SK-N-SH treated with all-trans-retinoic acid at 6 μM for 48 hours (cell line): ENCODE data around the gene BNC2.

Source experiments
- ATAC-seq: fragments of 200-7000 bp; cut with Tn5 transposase; 3 replicates; pipeline ENCODE4 v1.9.1; 2020; ENCODE audit warnings: mild to moderate bottlenecking, moderate library complexity
- ARNTL ChIP-seq: fragments of 450-650 bp; formaldehyde crosslinking; IDR thresholded peaks from 2 replicates; pipeline ENCODE4 v1.5.0; 2020; ENCODE audit warnings: low read depth, mild to moderate bottlenecking, moderate library complexity, borderline replicate concordance
- BACH2 ChIP-seq: fragments of 250-450 bp; sonication (Bioruptor Pico); IDR thresholded peaks from 2 replicates; pipeline ENCODE4 v1.9.0; 2021; ENCODE audit warnings: mild to moderate bottlenecking, borderline replicate concordance
- CSDC2 ChIP-seq: fragments of 250-450 bp; sonication (Bioruptor Pico); IDR thresholded peaks from 2 replicates; pipeline ENCODE4 v1.5.0; 2020; ENCODE audit warnings: mild to moderate bottlenecking, moderate library complexity
- CSRNP3 ChIP-seq: fragments of 250-450 bp; sonication (Bioruptor Pico); IDR thresholded peaks from 2 replicates; pipeline ENCODE4 v1.5.1; 2021; ENCODE audit warnings: mild to moderate bottlenecking, moderate library complexity
- ESRRG ChIP-seq: fragments of 250-450 bp; sonication (Bioruptor Pico); IDR thresholded peaks from 2 replicates; pipeline ENCODE4 v1.6.1; 2021; ENCODE audit warnings: mild to moderate bottlenecking
- GLIS3 ChIP-seq: fragments of 250-450 bp; sonication (Bioruptor Pico); IDR thresholded peaks from 2 replicates; pipeline ENCODE4 v1.5.0; 2020; ENCODE audit warnings: mild to moderate bottlenecking, moderate library complexity
- ISL1 ChIP-seq: fragments of 250-450 bp; sonication (Bioruptor Pico); IDR thresholded peaks from 2 replicates; pipeline ENCODE4 v2.1.2; 2022; ENCODE audit warnings: mild to moderate bottlenecking, moderate library complexity
- OSR1 ChIP-seq: fragments of 250-450 bp; sonication (Bioruptor Pico); IDR thresholded peaks from 2 replicates; pipeline ENCODE4 v1.8.0; 2022; ENCODE audit warnings: moderate library complexity, mild to moderate bottlenecking, inconsistent platforms
- PATZ1 ChIP-seq: fragments of 250-450 bp; sonication (Bioruptor Pico); IDR thresholded peaks from 2 replicates; pipeline ENCODE4 v1.8.0; 2020; ENCODE audit warnings: mild to moderate bottlenecking, moderate library complexity, borderline replicate concordance
- PPARA ChIP-seq: fragments of 250-450 bp; sonication (Bioruptor Pico); IDR thresholded peaks from 2 replicates; pipeline ENCODE4 v1.5.0; 2020; ENCODE audit warnings: mild to moderate bottlenecking, borderline replicate concordance
- SNAI2 ChIP-seq: fragments of 250-450 bp; sonication (Bioruptor Pico); IDR thresholded peaks from 2 replicates; pipeline ENCODE4 v1.5.0; 2020; ENCODE audit warnings: mild to moderate bottlenecking, moderate library complexity
- TCF4 ChIP-seq: fragments of 250-450 bp; sonication (Bioruptor Pico); IDR thresholded peaks from 2 replicates; pipeline ENCODE4 v1.8.0; 2021; ENCODE audit warnings: mild to moderate bottlenecking, moderate library complexity, borderline replicate concordance
- TOX ChIP-seq: fragments of 250-450 bp; sonication (Bioruptor Pico); IDR thresholded peaks from 2 replicates; pipeline ENCODE4 v1.8.0; 2021; ENCODE audit warnings: mild to moderate bottlenecking, moderate library complexity, borderline replicate concordance
- TSHZ2 ChIP-seq: fragments of 250-450 bp; sonication (Bioruptor Pico); IDR thresholded peaks from 2 replicates; pipeline ENCODE4 v1.5.0; 2020; ENCODE audit warnings: mild to moderate bottlenecking, moderate library complexity
- ZC3H10 ChIP-seq: fragments of 250-450 bp; sonication (Bioruptor Pico); IDR thresholded peaks from 2 replicates; pipeline ENCODE4 v1.5.1; 2021; ENCODE audit warnings: mild to moderate bottlenecking, moderate library complexity
- ZFP3 ChIP-seq: fragments of 250-450 bp; sonication (Bioruptor Pico); IDR thresholded peaks from 2 replicates; pipeline ENCODE4 v1.5.0; 2020; ENCODE audit warnings: mild to moderate bottlenecking, moderate library complexity
- ZNF565 ChIP-seq: fragments of 450-650 bp; formaldehyde crosslinking; conservative IDR thresholded peaks from 2 replicates; pipeline ENCODE4 v1.5.0; 2020; ENCODE audit warnings: low read depth, mild to moderate bottlenecking, moderate library complexity
- ZNF70 ChIP-seq: fragments of 450-650 bp; formaldehyde crosslinking; IDR thresholded peaks from 2 replicates; pipeline ENCODE4 v1.5.0; 2020; ENCODE audit warnings: mild to moderate bottlenecking, moderate library complexity
- ZNF8 ChIP-seq: fragments of 450-650 bp; formaldehyde crosslinking; IDR thresholded peaks from 2 replicates; pipeline ENCODE4 v1.5.0; 2020; ENCODE audit warnings: mild to moderate bottlenecking, moderate library complexity
- TF ChIP-seq, protein P1 (sequence below): fragments of 250-450 bp; sonication (Bioruptor Pico); IDR thresholded peaks from 2 replicates; pipeline ENCODE4 v1.5.1; 2020; ENCODE audit warnings: low read depth, mild to moderate bottlenecking, moderate library complexity

The BNC2 gene

DNA sequence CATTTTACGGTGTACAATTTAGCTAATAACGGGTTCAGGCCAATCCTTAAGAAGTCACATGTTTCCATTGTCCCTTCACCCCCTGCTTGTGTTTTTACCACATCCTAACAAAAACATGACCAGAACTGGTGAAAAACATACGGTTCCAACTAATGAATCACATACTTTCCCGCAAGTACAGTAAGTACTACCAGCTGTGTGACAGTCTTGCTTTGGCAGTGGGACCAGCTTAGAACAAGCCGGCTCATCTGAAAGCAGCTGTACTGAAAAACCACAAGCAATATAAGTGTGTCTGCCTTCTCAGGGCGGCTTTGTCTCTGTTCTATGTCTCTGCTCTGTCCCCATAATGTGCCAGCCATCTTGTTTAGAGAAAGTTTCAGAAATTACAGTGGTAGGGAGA is 242.5 kb downstream of the BNC2 start:
- peak; percentile 77 for ATAC-seq

GRCh38 chr9:16627521-16627920 is 242.9 kb downstream of the BNC2 start:
- no peak for TF ChIP-seq TOX (CRISPR knock-in tag)
- no peak; the same call in 2 of the 3 replicates for ATAC-seq

More for the DNA sequence above, 242.5 kb downstream of the BNC2 start:
- TF ChIP-seq ZNF565 (CRISPR knock-in tag) = no peak
- TF ChIP-seq TCF4 (CRISPR knock-in tag) = peak; percentile 67; the same call in 1 of the 2 replicates

- peak; percentile 83 for ATAC-seq
- TF ChIP-seq CSDC2 (CRISPR knock-in tag) (no peak), ESRRG (CRISPR knock-in tag) (no peak), TCF4 (CRISPR knock-in tag) (no peak), ZFP3 (CRISPR knock-in tag) (no peak), PPARA (CRISPR knock-in tag) (no peak), ISL1 (no peak), GLIS3 (CRISPR knock-in tag) (no peak), ARNTL (no peak), TSHZ2 (CRISPR knock-in tag) (no peak), CSRNP3 (CRISPR knock-in tag) (no peak), OSR1 (CRISPR knock-in tag) (no peak), ZNF70 (CRISPR knock-in tag) (no peak), ZNF8 (CRISPR knock-in tag) (no peak)
- TF ChIP-seq, protein P1, sequence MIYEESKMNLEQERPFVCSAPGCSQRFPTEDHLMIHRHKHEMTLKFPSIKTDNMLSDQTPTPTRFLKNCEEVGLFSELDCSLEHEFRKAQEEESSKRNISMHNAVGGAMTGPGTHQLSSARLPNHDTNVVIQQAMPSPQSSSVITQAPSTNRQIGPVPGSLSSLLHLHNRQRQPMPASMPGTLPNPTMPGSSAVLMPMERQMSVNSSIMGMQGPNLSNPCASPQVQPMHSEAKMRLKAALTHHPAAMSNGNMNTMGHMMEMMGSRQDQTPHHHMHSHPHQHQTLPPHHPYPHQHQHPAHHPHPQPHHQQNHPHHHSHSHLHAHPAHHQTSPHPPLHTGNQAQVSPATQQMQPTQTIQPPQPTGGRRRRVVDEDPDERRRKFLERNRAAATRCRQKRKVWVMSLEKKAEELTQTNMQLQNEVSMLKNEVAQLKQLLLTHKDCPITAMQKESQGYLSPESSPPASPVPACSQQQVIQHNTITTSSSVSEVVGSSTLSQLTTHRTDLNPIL = no peak
- TF ChIP-seq, all 23 proteins: peak for 0
Observed at GRCh38 chr9:16626577-16627130, 243.8 kb downstream of the BNC2 start.

DNA sequence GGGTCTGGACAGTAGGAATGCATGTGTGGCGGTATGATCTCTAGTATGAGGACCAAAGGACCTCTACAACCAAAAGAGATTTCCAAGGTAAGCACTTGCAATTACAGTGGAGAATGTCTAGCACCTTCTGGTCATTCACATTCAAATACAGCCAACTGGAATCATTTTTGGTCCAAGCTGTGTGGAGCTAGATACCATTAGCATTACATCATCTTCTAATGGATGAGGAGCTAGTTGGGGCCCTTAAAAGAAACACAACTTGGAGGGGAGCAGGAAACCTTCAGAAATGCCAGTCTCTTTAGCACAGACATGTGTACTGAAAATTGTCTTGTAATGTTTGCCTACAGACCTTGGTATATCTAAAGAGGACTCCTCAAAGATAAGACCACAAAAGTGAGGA is 244.7 kb downstream of the BNC2 start:
- ATAC-seq = peak; percentile 12
- no peak for TF ChIP-seq ZC3H10 (CRISPR knock-in tag)
- no peak for TF ChIP-seq CSRNP3 (CRISPR knock-in tag)
- 0 out of 2 replicates have a peak, but pooled peaks have one; percentile 8 for TF ChIP-seq SNAI2 (CRISPR knock-in tag)
- TF ChIP-seq ZNF565 (CRISPR knock-in tag) = no peak
- TF ChIP-seq BACH2 = no peak
- TF ChIP-seq ARNTL = no peak

GRCh38 chr9:16625161-16625631 is 245.3 kb downstream of the BNC2 start:
- peak; percentile 11 for ATAC-seq
- TF ChIP-seq, protein P1 = no peak
- TF ChIP-seq GLIS3 (CRISPR knock-in tag) = no peak
- TF ChIP-seq TOX (CRISPR knock-in tag) = no peak
- TF ChIP-seq PATZ1 (CRISPR knock-in tag) = no peak
- no peak for TF ChIP-seq CSRNP3 (CRISPR knock-in tag)
- TF ChIP-seq ISL1 = 0 out of 2 replicates have a peak, but pooled peaks have one; percentile 12
